AG09309 (cell line): ENCODE measurements around the gene F7.
"Not testable (repeated sequence)": the region's sequence is repeated elsewhere in the genome, so short reads cannot be mapped to it uniquely, and the experiment has no call there.

Source experiments
- DNase-seq: peaks from one replicate; pipeline ENCODE4 v3.0.0-alpha.2; 2010; ENCODE audit warnings: low read depth
- H3K4me3 ChIP-seq: 2 replicates; pipeline ENCODE4 v1.5.1; 2011; ENCODE audit warnings: mild to moderate bottlenecking, low read depth, low read length, moderate library complexity; ENCODE audit not compliant: control insufficient read depth
- CTCF ChIP-seq: IDR thresholded peaks from 2 replicates; pipeline ENCODE4 v1.5.1; 2011; ENCODE audit warnings: mild to moderate bottlenecking, low read depth, low read length, inconsistent platforms; ENCODE audit not compliant: insufficient read depth, control insufficient read depth; ENCODE audit errors: missing control alignments

The F7 gene

DNA sequence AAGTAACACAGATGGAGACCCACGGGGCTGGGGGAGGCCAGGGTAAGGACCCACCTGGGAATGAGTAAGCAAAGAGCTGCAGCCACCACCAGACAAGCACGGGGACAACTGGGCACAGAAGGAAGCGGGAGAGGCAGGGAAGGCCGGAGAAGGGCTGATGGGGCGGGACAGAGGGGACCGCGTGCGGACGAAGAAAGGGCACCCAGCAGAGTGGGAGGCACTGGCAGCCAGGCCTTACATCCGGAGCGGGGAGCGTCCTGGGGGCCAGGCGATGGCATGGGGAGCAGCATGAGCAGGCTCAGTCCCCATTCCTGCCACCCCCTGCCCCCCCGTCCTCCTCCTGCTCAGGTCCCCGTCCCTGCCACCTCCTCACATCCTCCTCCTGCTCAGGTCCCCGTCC, 55.8 kb downstream of the F7 start:
- no peak for TF ChIP-seq CTCF
- H3K4me3 ChIP-seq = no peak overlapping the region
- DNase-seq = no peak

- not testable (repeated sequence) for DNase-seq, H3K4me3 ChIP-seq
Measured at GRCh38 chr13:113161975-113162374, 56.4 kb downstream of the F7 start.

GRCh38 chr13:113162783-113163685, 57.4 kb downstream of the F7 start:
- no peak overlapping the region for H3K4me3 ChIP-seq
- no peak for TF ChIP-seq CTCF
- DNase-seq = no peak

- no peak for DNase-seq
- no peak for TF ChIP-seq CTCF
- H3K4me3 ChIP-seq = no peak overlapping the region
Measured at GRCh38 chr13:113164492-113164891, 58.9 kb downstream of the F7 start.

GRCh38 chr13:113166266-113166665, 60.7 kb downstream of the F7 start:
- no peak overlapping the region for H3K4me3 ChIP-seq
- DNase-seq = no peak
- TF ChIP-seq CTCF = no peak

GRCh38 chr13:113166681-113167080, 61.1 kb downstream of the F7 start:
- TF ChIP-seq CTCF = no peak
- no peak for DNase-seq

DNA sequence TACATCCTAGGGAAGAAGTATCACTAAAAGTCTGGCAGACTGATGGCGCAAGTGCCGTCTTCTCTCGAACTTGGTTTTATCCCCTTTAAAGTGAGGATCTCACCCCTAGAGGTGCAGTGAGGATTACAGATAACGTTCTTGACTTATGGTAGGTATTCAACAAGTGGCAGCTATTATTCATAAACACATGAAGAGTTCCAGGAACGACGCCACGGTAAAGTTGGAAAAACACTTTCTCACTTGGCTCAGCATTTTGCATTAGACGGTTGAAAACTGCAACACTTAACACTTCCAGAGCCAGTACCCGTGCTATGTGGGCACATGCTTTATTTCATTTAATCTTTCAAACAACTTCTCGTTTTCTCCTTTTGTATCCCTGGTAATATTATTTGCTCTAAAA, 61.6 kb downstream of the F7 start:
- TF ChIP-seq CTCF = no peak
- no peak for DNase-seq

More at GRCh38 chr13:113166681-113167080, 61.1 kb downstream of the F7 start:
- no peak overlapping the region for H3K4me3 ChIP-seq

More for the DNA sequence above, 61.6 kb downstream of the F7 start:
- H3K4me3 ChIP-seq = no peak overlapping the region
